Measurements from ENCODE around the gene MYBPC3. TPM values are rescaled to one million over a fixed set of nuclear protein-coding genes. Genes with fewer than 3 reads are reported as not detected.
A peak's percentile ranks its signal among the peaks of the same experiment; 100 is the strongest.

MYBPC3 gene
- total and polyA plus RNA-seq, 10 of the 15 experiments (the other 5 are each of a cell fraction or from before 2014, with no cell fraction given): 0.03 to 0.08 (median 0.03) TPM; not detected in 7

DNA sequence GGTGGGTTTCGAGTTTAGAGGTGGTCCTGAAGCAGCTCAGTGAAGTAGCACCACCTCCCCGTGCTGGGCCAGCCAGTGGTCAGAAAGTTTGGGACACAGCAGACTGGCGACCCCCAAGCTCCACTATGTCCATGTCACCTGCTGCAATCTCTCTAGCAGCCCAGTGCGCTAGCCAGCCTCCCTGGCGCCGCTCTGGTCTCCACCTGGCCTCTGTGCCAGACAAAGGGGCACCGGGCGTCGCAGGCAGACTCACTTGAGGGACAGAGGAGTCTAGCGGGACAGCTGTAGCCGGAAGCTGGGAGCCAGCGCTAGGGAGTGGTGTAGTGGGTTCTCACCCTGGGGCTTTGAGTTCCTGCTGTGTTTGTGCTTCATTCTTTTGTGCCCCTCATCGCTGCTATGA is 25.5 kb downstream of the MYBPC3 start (continued):
- TF ChIP-seq, protein P1, sequence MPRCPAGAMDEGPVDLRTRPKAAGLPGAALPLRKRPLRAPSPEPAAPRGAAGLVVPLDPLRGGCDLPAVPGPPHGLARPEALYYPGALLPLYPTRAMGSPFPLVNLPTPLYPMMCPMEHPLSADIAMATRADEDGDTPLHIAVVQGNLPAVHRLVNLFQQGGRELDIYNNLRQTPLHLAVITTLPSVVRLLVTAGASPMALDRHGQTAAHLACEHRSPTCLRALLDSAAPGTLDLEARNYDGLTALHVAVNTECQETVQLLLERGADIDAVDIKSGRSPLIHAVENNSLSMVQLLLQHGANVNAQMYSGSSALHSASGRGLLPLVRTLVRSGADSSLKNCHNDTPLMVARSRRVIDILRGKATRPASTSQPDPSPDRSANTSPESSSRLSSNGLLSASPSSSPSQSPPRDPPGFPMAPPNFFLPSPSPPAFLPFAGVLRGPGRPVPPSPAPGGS (IDR thresholded peaks at IDR 0.05; ENCODE audit: borderline replicate concordance, insufficient read depth, low read depth, low read length, poor library complexity, severe bottlenecking): no peak
- TF ChIP-seq CBX3 (IDR thresholded peaks at IDR 0.05; ENCODE audit: borderline replicate concordance, low read depth) (no peak), STAT1 (conservative IDR thresholded peaks at IDR 0.05) (no peak), WRNIP1 (IDR thresholded peaks at IDR 0.05; ENCODE audit: borderline replicate concordance, low read depth, low read length) (no peak)
- TF ChIP-seq, protein P2, sequence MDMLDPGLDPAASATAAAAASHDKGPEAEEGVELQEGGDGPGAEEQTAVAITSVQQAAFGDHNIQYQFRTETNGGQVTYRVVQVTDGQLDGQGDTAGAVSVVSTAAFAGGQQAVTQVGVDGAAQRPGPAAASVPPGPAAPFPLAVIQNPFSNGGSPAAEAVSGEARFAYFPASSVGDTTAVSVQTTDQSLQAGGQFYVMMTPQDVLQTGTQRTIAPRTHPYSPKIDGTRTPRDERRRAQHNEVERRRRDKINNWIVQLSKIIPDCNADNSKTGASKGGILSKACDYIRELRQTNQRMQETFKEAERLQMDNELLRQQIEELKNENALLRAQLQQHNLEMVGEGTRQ (IDR thresholded peaks at IDR 0.05; ENCODE audit: borderline replicate concordance, low read depth, low read length): no peak

DNA sequence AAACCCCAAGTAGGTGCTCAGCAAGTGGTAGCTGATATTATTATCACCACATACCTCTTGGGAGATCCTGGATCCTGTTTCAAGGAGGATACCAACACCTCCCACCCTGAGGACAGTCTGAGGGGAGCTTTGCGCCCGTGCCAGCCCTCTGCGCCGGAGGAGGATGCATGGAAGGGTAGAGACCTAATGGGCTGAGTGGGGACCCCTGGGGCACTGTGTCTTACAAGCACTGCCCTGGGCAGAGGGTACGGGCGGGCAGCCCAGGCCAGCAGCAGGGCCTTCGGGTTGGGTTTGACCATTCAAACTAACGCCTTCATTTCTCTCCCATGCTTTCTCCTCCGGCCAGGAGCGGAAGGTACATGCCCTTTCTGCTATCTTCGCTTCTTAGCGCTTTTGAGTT is 26.3 kb downstream of the MYBPC3 start:
- SMC1A ChIA-PET (ENCODE audit: uncharacterized antibody, unreplicated experiment): no interaction called here
- no peak overlapping the region for H2AFZ ChIP-seq (ENCODE audit: control insufficient read depth, low read depth, low read length)
- CTCF ChIA-PET: no interaction called here
- no peak for TF ChIP-seq SUPT20H (IDR thresholded peaks at IDR 0.05; ENCODE audit: borderline replicate concordance, control insufficient read depth, low read depth, low read length)
- TF ChIP-seq POLR2A (IDR thresholded peaks at IDR 0.05; ENCODE audit: low read depth, low read length): 0 out of 2 replicates have a peak, but pooled peaks have one; percentile 17
- 98% methylated on average over 12 of the region's 12 CpGs for WGBS (ENCODE audit: insufficient coverage, insufficient replicate concordance, low lambda C conversion rate, missing lambda C conversion rate)
- no peaks in the 10 kb centered on the region for H4K20me1 ChIP-seq (ENCODE audit: control insufficient read depth, insufficient read depth)
- H3K27me3 ChIP-seq (replicated peaks in 1 of 2; ENCODE audit: control insufficient read depth in 2 of 2, insufficient read depth in 2 of 2, low read length in 1 of 2): no peaks in the 10 kb centered on the region
- H3K27ac ChIP-seq (ENCODE audit: control insufficient read depth, insufficient read depth): no peak overlapping the region
- intact Hi-C loops (cut with micrococcal nuclease; ENCODE audit: unreplicated experiment): loop anchor here (10.0 kb wide), 1 partner anchor 79 kb away; the partner anchor contains the start of gene SLC39A13
- H3K9ac ChIP-seq (ENCODE audit: control insufficient read depth, insufficient read depth, low read length): no peak overlapping the region
- peaks cover 16 to 18% of the 10 kb centered on the region in 2 experiments for H3K36me3 ChIP-seq (ENCODE audit: control insufficient read depth in 2 of 2, insufficient read depth in 2 of 2, low read length in 1 of 2)
- no peak for ATAC-seq
- no peak overlapping the region for H3K4me3 ChIP-seq
- no peak overlapping the region for H3K4me2 ChIP-seq (ENCODE audit: control insufficient read depth, insufficient read depth)
- RAD21 ChIA-PET (ENCODE audit: unreplicated experiment): no interaction called here
- no peaks in the 10 kb centered on the region for H3K9me3 ChIP-seq (replicated peaks; ENCODE audit: control insufficient read depth, insufficient read depth, low read length)
- POLR2A ChIA-PET: no interaction called here
- DNase-seq (ENCODE audit: low read depth, low spot score): no peak
- no peak for FAIRE-seq
- in situ Hi-C loops (cut with MboI): no loop called here
- H3K4me1 ChIP-seq (ENCODE audit: control insufficient read depth, insufficient read depth, low read length): peaks cover 12% of the 10 kb centered on the region
- no peaks in the 10 kb centered on the region for H3K79me2 ChIP-seq (ENCODE audit: control insufficient read depth, insufficient read depth, low read length)
- BruUV-seq (replicated peaks): no TSS peak

Data from GM12878 (cell line).